AG09309 (cell line): ENCODE data around the gene CTSD.

Experiments
- DNase-seq: peaks from one replicate; pipeline ENCODE4 v3.0.0-alpha.2; 2010; ENCODE audit warnings: low read depth
- H3K4me3 ChIP-seq: 2 replicates; pipeline ENCODE4 v1.5.1; 2011; ENCODE audit warnings: mild to moderate bottlenecking, low read depth, low read length, moderate library complexity; ENCODE audit not compliant: control insufficient read depth
- TF ChIP-seq, protein P1 (sequence below): IDR thresholded peaks from 2 replicates; pipeline ENCODE4 v1.5.1; 2011; ENCODE audit warnings: mild to moderate bottlenecking, low read depth, low read length, inconsistent platforms; ENCODE audit not compliant: insufficient read depth, control insufficient read depth; ENCODE audit errors: missing control alignments

Gene CTSD

GRCh38 chr11:1746511-1746931 is 17.2 kb downstream of the CTSD start:
- no peak overlapping the region for H3K4me3 ChIP-seq

DNA sequence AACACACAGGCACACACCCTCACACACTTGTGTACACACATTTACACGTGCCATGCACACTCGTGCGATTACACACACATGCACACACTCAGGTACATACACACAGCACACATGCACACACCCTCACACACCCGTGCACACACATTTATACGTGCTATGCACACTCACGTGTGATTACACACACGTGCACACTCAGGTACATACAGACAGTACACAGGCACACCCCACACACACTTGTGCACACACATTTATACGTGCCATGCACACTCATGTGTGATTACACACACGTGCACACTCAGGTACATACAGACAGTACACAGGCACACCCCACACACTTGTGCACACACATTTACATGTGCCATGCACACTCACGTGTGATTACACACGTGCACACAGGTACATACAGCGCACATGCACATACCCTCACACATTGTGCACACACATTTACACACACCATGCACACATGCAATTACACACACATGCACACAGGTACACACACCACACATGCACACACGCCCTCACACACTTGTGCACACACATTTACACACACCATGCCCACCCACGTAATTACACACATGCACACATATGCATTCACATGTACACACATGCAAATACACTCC is 17.9 kb downstream of the CTSD start:
- no peak overlapping the region for H3K4me3 ChIP-seq
- TF ChIP-seq, protein P1, sequence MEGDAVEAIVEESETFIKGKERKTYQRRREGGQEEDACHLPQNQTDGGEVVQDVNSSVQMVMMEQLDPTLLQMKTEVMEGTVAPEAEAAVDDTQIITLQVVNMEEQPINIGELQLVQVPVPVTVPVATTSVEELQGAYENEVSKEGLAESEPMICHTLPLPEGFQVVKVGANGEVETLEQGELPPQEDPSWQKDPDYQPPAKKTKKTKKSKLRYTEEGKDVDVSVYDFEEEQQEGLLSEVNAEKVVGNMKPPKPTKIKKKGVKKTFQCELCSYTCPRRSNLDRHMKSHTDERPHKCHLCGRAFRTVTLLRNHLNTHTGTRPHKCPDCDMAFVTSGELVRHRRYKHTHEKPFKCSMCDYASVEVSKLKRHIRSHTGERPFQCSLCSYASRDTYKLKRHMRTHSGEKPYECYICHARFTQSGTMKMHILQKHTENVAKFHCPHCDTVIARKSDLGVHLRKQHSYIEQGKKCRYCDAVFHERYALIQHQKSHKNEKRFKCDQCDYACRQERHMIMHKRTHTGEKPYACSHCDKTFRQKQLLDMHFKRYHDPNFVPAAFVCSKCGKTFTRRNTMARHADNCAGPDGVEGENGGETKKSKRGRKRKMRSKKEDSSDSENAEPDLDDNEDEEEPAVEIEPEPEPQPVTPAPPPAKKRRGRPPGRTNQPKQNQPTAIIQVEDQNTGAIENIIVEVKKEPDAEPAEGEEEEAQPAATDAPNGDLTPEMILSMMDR = no peak
- no peak for DNase-seq

More at GRCh38 chr11:1746511-1746931, 17.2 kb downstream of the CTSD start:
- TF ChIP-seq, protein P1 = no peak
- no peak for DNase-seq

GRCh38 chr11:1744891-1745700 is 18.6 kb downstream of the CTSD start:
- TF ChIP-seq, protein P1 = no peak
- no peak for DNase-seq
- no peak overlapping the region for H3K4me3 ChIP-seq

DNA sequence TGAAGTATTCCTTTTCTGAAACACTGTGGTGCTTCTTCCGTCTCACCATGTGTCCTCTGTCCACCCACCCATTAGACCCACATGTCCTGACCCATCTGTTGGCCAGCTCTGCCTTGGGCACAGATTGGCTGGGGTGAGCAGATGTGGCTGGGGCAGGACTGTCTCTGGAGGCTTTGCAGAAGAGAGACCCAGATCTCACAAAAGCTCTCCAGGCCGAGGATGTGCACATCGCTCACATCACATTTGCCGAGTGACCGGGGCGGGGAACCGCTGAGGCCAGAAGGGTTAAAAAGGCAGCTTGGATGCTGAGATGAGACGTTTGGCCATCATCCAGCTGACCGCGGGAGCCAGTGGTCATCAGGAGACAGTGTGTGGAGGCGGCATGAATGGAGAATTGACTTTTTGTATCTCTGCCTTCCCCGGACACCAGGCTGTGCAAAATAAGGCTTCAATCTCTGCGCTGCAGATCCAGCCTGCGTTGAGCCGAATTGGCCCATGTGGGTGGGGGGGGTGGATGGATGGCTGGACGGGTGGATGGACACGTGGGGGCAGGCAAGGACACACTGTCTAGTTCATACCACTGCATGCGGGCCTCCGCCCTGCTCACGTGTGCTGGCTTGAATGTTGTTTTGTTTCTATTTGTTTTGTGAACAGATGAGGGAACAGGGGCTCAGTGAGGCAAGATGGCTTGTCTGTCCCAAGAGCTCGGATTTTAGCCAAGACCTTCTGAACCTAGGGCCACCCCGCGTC is 19.4 kb downstream of the CTSD start:
- DNase-seq = no peak
- TF ChIP-seq, protein P1 = no peak

DNA sequence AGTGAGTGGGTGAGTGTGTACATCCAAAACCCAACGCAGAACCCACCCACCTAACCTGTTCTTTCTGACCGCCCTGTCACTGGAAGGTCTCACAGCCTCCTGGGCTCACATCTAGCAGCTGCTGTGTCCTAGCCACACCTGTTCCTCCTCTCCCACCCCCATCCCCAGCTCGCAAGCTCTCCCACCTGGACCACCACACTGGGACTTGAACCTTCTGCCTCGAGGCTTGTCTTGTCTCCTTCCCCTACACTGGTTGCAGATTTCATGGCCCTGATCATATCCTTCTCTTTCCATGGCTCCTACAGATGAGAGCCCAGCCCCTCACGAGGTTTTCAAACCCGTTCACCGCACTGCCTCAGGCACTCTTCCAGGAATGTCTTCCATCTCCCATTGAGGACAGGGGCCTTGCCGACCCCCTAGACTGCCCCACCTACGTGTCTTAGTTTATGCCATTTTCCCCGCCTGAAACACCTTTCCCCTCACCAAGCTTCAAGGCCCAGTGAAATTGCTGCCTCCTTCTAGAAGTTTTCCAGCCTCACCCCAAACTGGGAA is 20.1 kb downstream of the CTSD start:
- TF ChIP-seq, protein P1 = no peak
- no peak for DNase-seq
- no peak overlapping the region for H3K4me3 ChIP-seq

More for the DNA sequence above, 19.4 kb downstream of the CTSD start:
- H3K4me3 ChIP-seq = no peak overlapping the region

GRCh38 chr11:1742869-1743584 is 20.7 kb downstream of the CTSD start:
- TF ChIP-seq, protein P1 = no peak
- H3K4me3 ChIP-seq = no peak overlapping the region
- DNase-seq = no peak
